ENCODE results near the gene CDKL5.

CDKL5 gene

GRCh38 chrX:18652636-18653035, 227.2 kb downstream of the CDKL5 start:
- no peak for DNase-seq

DNA sequence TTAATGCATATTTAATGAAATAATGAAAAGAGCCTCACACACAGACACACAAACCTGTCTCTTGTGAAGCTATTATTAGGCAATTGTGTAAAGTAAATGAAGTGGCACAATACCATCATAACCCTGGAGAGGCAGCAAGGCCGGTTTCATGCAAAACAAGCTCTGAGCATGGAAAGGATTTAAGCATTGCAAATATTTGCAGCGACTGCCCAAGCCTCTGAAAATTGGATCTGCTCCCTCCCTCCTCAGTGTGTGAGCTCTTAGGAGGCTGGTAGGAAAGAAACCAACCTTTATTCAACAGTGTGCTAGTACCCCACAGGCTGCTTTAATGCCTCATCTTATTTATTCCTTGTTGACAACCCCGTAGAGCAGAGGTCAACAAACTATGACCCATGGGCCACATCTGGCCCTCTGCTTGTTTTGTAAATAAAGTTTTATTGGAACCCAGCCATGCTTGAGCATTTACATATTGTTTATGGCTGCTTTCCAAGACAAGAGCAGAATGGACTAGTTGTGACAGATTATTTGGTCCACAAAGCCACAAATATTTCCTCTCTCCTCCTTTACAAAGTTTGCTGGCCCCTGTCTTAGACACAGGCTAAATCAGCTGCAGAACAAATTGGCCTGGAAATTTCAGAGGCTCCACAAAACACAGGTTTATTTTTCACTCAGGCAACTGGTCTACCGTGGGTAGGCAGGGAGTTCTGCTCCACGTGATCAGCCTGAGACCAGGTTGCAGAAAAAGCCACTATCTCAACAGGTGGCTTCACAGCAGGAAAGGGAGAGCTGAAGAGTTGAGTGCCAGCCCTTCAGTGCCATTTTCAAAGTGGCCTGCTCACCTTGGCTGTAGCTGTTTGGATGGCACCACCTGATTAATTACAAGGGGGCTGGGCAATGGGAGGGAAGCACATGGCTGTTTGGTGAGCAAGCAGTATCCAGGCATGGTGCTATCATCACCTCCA, 229.7 kb downstream of the CDKL5 start:
- DNase-seq, result no peak

DNA sequence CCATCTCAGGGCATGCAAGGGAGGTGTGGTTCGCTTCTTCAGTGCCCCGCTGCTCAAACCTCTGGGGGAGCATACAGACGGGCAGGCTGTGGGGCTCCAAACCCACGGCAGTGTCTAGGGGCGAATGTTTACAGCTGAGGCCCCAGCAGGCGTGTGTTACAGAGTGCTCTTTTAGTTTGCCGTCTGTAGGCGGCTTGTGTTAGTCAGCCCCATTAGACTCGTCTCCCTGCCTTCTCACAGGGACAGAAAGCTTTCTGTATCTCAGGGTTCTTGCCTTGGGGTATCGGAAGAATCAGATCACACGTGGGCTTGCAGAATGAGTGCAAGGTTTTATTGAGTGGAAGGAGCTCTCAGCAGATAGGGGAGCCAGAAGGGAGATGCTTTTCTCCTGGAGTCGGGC, 235.9 kb downstream of the CDKL5 start:
- no peak for DNase-seq

- no peak for DNase-seq
These were observed 239.5 kb downstream of the CDKL5 start for GRCh38 chrX:18664947-18665346.

DNA sequence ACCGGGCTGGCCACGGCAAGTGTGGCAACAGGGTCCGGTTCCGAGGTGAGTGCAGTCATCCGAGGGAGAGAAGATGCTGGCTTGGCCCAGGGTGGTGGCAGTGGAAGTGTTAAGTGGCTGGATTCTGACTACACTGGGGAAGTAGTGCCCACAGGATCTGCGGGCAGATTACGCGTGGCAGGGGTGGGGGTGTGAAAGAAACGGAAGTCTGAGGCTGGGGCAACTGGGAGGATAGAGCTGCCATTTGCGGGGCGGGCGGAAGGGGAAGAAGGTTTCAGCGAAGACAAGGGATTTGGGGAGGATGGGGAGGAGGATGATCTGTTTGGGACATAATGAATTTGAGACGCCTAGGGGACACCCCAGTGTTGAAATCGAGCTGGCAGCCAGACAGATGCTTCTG, 241.2 kb downstream of the CDKL5 start:
- DNase-seq, result no peak

DNA sequence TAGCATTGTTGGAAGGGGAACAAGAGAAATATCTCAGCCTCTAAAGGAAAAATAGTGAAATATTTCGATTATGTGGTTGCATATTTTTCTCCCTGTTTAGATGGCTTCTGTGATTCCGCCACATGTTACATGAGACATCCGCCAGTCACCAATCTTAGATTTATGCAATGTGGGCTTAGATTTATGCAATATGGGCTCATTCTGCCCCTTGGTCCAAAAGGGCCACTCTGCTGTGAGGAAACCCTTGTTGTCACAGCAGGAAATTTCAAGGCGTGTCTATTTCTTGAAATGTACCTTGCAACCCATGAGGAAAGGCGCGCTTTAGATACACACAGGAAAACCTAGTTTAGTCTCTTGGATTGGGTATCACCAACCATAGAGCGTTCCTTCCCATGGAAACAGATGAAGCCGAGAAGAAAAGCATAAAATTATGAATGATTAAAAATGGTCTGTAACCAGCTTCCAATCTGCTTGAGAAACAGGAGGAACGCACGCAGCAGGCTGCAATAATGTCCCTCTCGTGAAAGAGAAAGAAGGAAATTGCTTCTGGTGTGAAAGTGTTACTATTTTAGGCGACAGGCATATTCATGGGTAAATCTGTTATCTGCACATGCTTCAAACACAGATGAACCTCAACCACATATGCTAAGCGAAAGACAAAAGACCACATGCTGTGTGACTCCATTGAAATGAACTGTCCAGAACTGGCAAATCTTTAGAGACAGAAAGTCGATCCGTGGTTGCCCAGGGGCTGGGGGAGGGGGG, 242.8 kb downstream of the CDKL5 start:
- no peak for DNase-seq

DNA sequence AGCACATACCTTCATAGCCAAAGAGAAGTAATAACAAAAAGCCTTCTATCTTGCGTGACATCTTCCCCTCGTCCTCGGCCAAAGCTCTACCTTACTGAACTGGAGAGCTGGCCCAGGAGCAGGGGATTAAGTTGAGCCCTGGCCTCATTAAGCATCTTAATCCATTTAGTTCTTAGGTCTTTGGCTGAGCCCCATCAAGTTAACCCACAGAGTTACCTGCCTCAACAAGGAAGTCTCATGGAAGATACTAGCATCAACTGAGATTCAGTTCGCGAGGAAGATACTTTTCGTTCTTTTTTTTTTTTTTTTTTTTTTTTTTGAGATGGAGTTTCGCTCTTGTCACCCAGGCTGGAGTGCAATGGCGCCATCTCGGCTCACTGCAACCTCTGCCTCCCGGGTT, 246.6 kb downstream of the CDKL5 start, which contains the start of gene RS1:
Gene RS1, minus strand, starts transcription at position 101 of the 400 bp plus-strand sequence. Its CDS starts 40 bp downstream, at position 61.
- DNase-seq, result no peak

GRCh38 chrX:18674417-18674787, 249.0 kb downstream of the CDKL5 start:
- DNase-seq, result peak; percentile 68

- peak; percentile 91 for DNase-seq
These were observed 249.7 kb downstream of the CDKL5 start for GRCh38 chrX:18674788-18675735.

DNA sequence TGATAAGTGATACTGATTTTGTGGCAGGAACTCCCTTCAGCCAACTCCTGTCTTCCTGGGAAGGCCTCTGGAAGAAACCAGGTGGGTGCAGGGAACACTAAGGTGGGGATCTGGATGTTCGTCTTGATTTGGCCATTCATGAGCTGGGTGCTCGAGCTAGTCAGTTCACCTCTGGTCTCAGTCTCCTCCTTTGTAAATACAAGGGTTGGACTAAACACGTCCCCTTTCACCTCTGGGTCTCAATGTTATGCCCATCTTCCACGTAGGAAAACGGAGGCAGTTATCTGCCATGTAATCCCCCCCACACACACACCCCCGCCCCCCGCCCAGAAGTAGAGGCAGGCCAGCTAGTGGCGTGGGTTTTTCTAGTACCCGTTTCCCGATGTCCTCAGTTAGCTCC, 250.6 kb downstream of the CDKL5 start:
- no peak for DNase-seq

GRCh38 chrX:18676470-18676869, 251.1 kb downstream of the CDKL5 start:
- DNase-seq, result no peak

- DNase-seq, result no peak
These were observed 251.9 kb downstream of the CDKL5 start for GRCh38 chrX:18677161-18677869.

GRCh38 chrX:18681996-18682395, 256.6 kb downstream of the CDKL5 start:
- DNase-seq, result no peak

DNA sequence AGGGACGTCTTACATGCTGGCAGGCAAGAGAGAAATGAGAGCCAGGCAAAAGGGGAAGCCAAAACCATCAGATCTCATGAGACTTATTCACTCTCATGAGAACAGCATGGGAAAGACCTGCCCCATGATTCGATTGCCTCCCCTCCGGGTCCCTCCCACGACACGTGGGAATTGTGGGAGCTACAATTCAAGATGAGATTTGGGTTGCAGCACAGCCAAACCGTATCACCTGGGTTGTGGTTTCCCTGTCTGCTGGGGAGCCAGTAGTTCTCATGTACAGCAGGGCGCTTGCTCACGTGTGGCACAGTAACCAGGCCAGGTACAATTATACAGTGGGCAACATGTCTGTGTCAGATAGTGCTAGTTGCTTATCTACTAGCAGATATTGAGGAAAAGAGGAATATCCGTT, 257.6 kb downstream of the CDKL5 start:
- no peak for DNase-seq

DNA sequence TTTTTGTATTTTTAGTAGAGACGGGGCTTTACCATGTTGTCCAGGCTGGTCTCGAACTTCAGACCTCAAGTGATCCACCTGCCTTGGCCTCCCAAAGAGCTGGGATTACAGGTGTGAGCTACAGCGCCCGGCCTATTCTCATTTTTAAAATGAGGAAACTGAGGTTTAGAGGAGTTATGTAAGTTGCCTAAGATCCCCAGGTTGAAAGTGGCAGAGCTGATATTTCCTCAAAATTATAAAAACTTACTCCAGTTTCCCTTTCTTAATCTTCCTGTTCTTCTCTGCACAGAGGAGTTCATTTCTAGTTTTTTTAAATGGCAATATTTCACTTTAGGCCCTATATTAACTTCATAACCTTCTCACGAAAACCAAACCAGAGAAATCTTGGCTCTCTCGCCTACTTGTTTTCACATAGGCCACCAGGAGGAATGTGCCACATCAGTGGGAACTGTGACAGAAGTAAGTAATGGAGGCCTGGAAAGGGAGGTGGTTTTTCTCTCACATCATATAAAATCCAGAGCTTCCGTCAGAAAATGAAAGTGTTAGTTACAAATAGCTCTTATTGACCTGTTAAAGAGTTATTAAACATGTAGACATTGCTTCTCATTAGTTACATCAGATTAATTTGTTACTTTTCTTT, 262.6 kb downstream of the CDKL5 start:
- DNase-seq, result no peak

DNA sequence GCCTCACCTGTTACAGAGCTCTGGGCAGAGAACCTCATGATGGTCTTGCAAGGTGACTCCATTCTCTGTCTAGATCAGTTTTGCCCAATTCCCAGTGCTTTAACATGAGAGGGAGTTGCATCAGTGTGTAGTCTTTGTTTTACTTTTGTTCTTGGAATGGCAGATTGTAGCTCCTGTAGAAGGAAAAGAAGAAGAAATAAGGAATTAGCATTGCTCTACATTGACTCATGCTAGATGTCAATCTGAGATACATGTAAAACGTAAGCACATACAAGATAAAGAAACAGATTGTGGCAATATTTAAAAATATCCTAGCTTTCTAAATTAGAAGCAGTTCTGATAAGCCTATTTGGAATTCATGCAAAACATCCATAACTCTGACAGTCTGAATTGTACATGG, 266.0 kb downstream of the CDKL5 start:
- no peak for DNase-seq

DNA sequence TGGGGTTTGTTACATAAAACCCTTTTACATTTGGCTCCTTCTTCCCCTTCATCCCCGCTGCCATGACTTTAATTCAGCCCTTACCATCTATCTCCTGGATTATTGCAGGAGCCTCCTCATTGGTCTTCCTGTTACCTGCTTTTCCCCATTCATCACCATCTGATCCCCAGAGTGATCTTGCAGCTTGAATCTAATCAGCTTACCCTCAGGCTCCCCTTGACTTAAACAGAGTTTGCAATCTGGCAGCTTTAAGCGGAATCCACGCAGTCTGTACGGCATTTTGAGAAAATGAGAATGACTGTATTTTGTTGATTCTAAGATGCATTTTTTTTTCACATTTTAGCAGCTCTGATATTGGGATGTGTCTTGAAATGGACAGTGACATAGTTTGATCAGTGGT, 267.1 kb downstream of the CDKL5 start:
- no peak for DNase-seq

DNA sequence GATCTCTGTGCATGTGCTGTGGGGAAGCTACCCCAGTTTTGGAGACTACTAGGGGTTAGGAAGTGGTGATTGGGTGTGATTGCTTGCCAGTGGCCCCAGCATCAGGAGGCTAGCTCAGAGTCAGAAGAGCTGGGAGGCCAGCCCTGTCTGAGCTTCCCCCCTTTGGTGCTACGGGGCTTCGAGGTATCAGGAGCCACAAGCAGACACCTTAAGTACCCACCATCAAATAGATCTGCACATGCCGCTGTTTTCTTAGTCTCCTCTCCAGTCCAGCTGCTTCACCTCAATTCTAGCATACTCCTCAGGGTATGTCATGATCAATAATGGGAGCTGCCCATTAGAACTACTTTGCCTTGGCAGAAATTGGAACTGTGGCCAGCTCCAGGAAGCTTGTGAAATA, 271.2 kb downstream of the CDKL5 start:
- no peak for DNase-seq

GRCh38 chrX:18698737-18699650, 273.6 kb downstream of the CDKL5 start:
- no peak for DNase-seq

DNA sequence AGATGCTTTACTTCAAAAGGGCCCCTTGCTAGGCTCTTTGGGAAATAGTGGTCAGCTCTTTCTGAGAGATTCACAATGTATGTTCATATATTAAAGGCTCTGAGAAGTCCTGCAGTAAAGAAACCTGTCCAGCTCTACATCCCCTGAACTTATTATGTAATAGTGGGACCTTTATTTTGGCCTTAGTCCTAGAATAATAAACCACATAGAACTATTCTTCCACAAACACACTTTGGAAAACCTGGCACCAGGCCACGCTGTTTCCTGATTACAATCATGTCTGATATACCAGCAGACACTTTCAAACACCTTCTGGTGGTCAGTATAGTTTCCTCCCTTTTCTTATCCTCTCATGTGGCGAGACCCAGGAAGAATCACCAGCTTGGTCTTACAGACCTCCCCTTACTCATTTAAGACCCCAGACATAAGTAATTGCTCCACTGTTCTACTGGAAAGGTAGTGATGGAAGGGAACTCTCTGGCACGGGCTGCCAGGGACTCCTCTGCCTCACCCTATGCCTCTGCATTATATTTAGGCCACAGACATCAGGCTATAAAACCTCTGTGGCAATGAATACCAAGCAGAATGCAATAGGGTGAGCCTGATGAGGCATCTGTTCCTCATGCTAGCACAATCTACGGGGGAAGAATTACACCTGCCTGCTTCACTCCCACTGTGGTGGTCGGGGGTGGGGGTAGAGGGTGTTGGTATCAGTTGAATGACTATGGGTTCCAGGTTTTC, 276.4 kb downstream of the CDKL5 start:
- no peak for DNase-seq
